ENCODE results near the gene KRTAP10-3.

GRCh38 chr21:44593598-44594405, 35.2 kb upstream of the KRTAP10-3 start:
- TF ChIP-seq CTCF (IDR thresholded peaks at IDR 0.05; ENCODE audit: insufficient read depth, low read depth, low read length) (no peak), EZH2 (IDR thresholded peaks at IDR 0.05; ENCODE audit: insufficient read depth, low read length) (no peak)

Measured in astrocyte (in vitro differentiated cells and primary cell).